GM18517 (cell line): ENCODE results near the gene DCAF8.

Source experiments
- ATAC-seq: cut with Tn5 transposase; IDR thresholded peaks from one replicate; pipeline ENCODE4 v1.9.1; 2021; ENCODE audit warnings: mild to moderate bottlenecking, moderate library complexity; ENCODE audit not compliant: unreplicated experiment

The DCAF8 gene

GRCh38 chr1:160177667-160178066, 84.7 kb downstream of the DCAF8 start:
- ATAC-seq: no peak

GRCh38 chr1:160177231-160177630, 85.1 kb downstream of the DCAF8 start:
- ATAC-seq: no peak

GRCh38 chr1:160171980-160172379, 90.4 kb downstream of the DCAF8 start:
- no peak for ATAC-seq

- ATAC-seq: no peak
These were observed 91.0 kb downstream of the DCAF8 start for GRCh38 chr1:160171354-160171753.

- no peak for ATAC-seq
These were observed 92.6 kb downstream of the DCAF8 start for GRCh38 chr1:160169553-160170399.

GRCh38 chr1:160168609-160169369, 93.6 kb downstream of the DCAF8 start:
- ATAC-seq: no peak

- no peak for ATAC-seq
These were observed 94.3 kb downstream of the DCAF8 start for GRCh38 chr1:160168016-160168415.

GRCh38 chr1:160167580-160167979, 94.8 kb downstream of the DCAF8 start:
- ATAC-seq: no peak

GRCh38 chr1:160167056-160167455, 95.3 kb downstream of the DCAF8 start:
- no peak for ATAC-seq

GRCh38 chr1:160166166-160166868, 96.0 kb downstream of the DCAF8 start:
- no peak for ATAC-seq
